Muscle of leg (tissue), 11 donors: ENCODE data around the gene FCN1. TPM values are rescaled to one million over a fixed set of nuclear protein-coding genes. Genes with fewer than 3 reads are reported as not detected.

ENCODE experiments used
- DNase-seq: peaks from one replicate; pipeline ENCODE4 v3.0.0; 2013
- H3K27ac ChIP-seq: one replicate; pipeline ENCODE4 v1.5.1; 2013; ENCODE audit warnings: mild to moderate bottlenecking, low read length, control low read depth
- H3K27me3 ChIP-seq: one replicate; pipeline ENCODE4 v1.6.1; 2013; ENCODE audit warnings: low read length; ENCODE audit not compliant: control insufficient read depth, insufficient read depth
- H3K36me3 ChIP-seq: one replicate; pipeline ENCODE4 v1.6.1; 2013; ENCODE audit warnings: low read length; ENCODE audit not compliant: control insufficient read depth, insufficient read depth
- H3K4me1 ChIP-seq: one replicate; pipeline ENCODE4 v1.6.1; 2013; ENCODE audit warnings: low read length; ENCODE audit not compliant: control insufficient read depth, insufficient read depth
- H3K4me3 ChIP-seq: one replicate; pipeline ENCODE4 v1.5.1; 2013; ENCODE audit warnings: low read length, control low read depth
- H3K9me3 ChIP-seq: replicated peaks from 2 replicates; pipeline ENCODE4 v1.6.1; 2013; ENCODE audit warnings: low read depth, low read length; ENCODE audit not compliant: control insufficient read depth
- WGBS: methylation state at CpG from one replicate; pipeline ENCODE4 v1.1.5; 2013; ENCODE audit warnings: missing lambda C conversion rate; ENCODE audit not compliant: insufficient coverage; 5-methylcytosine and 5-hydroxymethylcytosine counted together
- polyA plus RNA-seq, 8 donors: library from polyadenylated mRNA; unstranded; fragments of 120-200 nt; gene quantifications; one replicate each; pipeline versions ENCODE4 v1.2.1 to v1.2.3, GENCODE V29; 2013; ENCODE audit warnings: inconsistent platforms in 1 of 8, low replicate concordance in 1 of 8; ENCODE audit not compliant: insufficient read length in 8 of 8, insufficient read depth in 1 of 8
- total RNA-seq: library from RNA; stranded (reverse); fragments of 120-200 nt; gene quantifications from one replicate; pipeline ENCODE4 v1.2.4, GENCODE V29; 2013

Gene FCN1
- total and polyA plus RNA-seq, 9 donors = 2.0 to 8.2 (median 4.0) TPM

DNA sequence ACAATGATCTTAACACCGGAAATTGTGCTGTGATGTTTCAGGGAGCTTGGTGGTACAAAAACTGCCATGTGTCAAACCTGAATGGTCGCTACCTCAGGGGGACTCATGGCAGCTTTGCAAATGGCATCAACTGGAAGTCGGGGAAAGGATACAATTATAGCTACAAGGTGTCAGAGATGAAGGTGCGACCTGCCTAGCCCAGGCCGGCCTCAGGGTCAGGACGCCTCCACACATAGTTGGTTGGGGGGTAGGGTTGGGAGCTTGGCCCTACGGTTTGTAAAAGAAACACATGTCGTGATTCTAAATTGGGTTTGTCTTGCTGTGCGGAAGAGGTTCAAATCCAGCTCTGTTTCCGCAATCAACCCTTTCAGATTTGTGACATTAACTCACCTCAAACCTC, 30.5 kb downstream of the FCN1 start:
- WGBS = 87% methylated on average over 10 of the region's 10 CpGs
- Histone ChIP-seq H3K27me3 (peaks cover 4% of the 10 kb centered on the region), H3K9me3 (no peaks in the 10 kb centered on the region), H3K36me3 (no peaks in the 10 kb centered on the region), H3K4me3 (no peak overlapping the region), H3K27ac (no peak overlapping the region), H3K4me1 (peaks cover 39% of the 10 kb centered on the region)
- no peak for DNase-seq

- no peak for DNase-seq
- WGBS = 90% methylated on average over 6 of the region's 11 CpGs
- Histone ChIP-seq H3K4me3 (no peak overlapping the region), H3K36me3 (no peaks in the 10 kb centered on the region), H3K27me3 (peaks cover 4% of the 10 kb centered on the region), H3K4me1 (peaks cover 32% of the 10 kb centered on the region), H3K9me3 (no peaks in the 10 kb centered on the region), H3K27ac (no peak overlapping the region)
Observed at GRCh38 chr9:134886413-134886913, 31.2 kb downstream of the FCN1 start.

DNA sequence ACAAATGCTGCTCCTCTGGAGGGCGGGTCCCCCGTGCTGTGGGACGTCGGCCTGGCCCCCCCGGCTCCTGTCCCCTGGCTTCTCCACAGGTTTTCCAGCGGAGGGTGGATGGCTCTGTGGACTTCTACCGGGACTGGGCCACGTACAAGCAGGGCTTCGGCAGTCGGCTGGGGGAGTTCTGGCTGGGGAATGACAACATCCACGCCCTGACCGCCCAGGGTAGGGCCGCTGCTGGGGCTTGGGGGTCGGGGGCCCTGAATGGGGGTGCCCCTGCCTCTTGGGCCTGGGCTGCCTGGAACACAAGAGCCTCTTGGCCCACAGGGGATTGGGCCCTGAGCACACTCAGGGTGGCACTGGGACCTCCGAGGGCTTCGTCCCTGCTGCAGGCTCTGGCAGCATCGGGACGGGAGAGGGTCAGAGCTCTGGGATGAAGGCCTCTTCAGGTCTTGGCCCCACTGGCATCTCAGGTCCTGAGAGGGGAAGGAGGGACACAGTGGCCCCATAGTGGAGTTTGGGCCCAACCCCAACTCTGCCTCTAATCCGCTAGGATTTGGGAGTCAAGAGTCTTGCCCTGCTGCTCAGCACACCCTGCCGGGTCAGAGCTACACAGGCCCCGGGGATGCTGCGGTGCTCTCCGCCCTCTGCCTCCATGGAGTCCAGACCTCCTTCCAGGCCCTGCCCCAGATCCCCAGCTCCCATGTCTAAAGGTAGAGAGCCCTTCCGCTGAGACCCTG, 31.9 kb downstream of the FCN1 start:
- H3K27me3 ChIP-seq = peaks cover 4% of the 10 kb centered on the region
- no peak overlapping the region for H3K4me3 ChIP-seq
- no peak overlapping the region for H3K27ac ChIP-seq
- H3K36me3 ChIP-seq = no peaks in the 10 kb centered on the region
- WGBS = 83% methylated on average over 20 of the region's 24 CpGs
- H3K9me3 ChIP-seq = no peaks in the 10 kb centered on the region
- DNase-seq = no peak
- peaks cover 28% of the 10 kb centered on the region for H3K4me1 ChIP-seq

DNA sequence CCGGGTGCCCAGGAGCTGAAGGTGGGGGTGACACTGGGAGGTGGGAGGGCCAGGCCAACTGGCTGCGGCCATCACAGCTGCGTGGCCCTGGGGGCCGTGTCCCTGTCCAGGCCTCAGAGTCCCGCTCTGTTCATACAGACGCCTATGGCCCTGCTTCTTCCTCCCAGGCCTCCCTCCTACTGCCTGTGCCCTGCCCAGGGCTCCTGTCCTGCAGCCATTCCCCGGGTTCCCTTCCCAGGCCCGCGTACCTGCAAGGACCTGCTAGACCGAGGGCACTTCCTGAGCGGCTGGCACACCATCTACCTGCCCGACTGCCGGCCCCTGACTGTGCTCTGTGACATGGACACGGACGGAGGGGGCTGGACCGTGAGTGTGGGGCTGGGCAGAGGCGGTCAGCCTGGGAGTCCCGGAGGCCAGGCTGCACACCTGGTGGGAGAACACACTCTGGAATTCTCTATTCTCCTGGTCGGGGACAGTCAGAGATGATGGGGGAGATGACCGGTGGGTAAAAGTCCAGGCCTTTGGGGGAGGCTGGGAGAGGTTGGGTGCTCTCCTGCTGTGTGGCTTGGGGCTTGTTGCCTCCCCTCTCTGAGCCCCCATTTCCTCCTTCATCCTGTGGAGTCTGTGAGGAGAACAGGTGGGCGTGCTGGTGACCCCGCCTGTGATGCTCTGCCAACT, 32.6 kb downstream of the FCN1 start:
- Histone ChIP-seq H3K4me3 (no peak overlapping the region), H3K36me3 (no peaks in the 10 kb centered on the region), H3K27ac (no peak overlapping the region), H3K27me3 (peaks cover 4% of the 10 kb centered on the region), H3K9me3 (no peaks in the 10 kb centered on the region), H3K4me1 (peaks cover 25% of the 10 kb centered on the region)
- no peak for DNase-seq
- 88% methylated on average over 15 of the region's 22 CpGs for WGBS

DNA sequence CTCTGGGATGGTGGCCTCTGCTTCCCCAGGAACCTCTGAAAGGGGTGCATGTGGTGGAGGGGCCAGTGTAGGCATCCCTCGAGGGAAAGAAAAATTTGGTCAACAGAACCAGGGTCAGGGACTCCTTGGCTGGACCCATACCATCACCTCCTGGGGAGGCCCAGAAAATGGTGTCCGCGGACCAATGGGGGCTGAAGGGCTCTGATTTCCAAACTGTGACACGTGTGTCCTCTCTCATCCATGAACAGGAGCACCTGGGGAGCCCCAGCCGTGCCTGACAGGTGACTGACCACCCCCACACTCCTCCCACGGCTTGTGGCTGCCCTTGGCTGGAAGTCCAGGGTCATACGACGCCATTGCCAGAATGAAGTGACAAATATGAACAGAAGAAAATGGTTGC, 33.2 kb downstream of the FCN1 start:
- no peaks in the 10 kb centered on the region for H3K9me3 ChIP-seq
- no peak for DNase-seq
- WGBS = 75% methylated on average over 3 of the region's 8 CpGs
- H3K36me3 ChIP-seq = no peaks in the 10 kb centered on the region
- peaks cover 21% of the 10 kb centered on the region for H3K4me1 ChIP-seq
- H3K27me3 ChIP-seq = peaks cover 6% of the 10 kb centered on the region
- H3K27ac ChIP-seq = no peak overlapping the region
- H3K4me3 ChIP-seq = no peak overlapping the region

DNA sequence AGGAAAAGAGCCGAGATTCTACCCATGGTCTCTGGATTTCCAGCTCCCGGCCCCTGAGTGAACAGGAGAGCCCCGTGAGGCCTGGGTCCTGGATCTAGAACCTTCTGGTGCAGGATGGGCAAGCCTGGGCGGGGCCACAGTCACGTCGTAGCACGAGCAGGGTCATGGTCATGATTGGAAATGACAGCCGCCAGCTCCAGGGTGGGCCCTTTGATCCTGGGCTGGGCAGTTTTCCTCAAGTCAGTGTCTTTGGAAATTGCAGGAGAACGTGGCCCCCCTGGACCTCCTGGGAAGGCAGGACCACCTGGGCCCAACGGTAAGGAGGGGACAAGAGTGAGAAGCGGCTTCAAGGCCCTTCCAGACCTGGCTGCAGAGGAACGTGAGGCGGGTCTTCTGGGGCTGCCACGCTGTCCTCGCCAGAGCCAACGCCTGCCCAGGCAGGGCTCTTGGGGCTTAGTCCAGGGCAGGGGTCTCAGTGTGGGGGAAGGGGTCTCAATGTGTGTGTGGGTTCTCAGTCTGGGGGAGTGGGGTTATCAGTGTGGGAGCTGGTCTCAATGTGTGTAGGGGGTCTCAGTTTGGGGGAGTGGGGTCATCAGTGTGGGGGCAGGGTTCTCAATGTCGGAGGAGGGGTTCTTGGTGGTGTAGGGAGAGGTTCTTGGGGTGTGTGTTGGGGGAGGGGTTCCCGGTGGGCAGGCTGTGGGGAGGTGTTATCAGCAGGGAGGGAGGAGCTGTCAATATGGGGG, 34.5 kb downstream of the FCN1 start:
- H3K36me3 ChIP-seq = no peaks in the 10 kb centered on the region
- peaks cover 6% of the 10 kb centered on the region for H3K27me3 ChIP-seq
- WGBS = 83% methylated on average over 18 of the region's 18 CpGs
- no peak overlapping the region for H3K4me3 ChIP-seq
- no peak for DNase-seq
- H3K27ac ChIP-seq = no peak overlapping the region
- H3K4me1 ChIP-seq = peaks cover 10% of the 10 kb centered on the region
- no peaks in the 10 kb centered on the region for H3K9me3 ChIP-seq

DNA sequence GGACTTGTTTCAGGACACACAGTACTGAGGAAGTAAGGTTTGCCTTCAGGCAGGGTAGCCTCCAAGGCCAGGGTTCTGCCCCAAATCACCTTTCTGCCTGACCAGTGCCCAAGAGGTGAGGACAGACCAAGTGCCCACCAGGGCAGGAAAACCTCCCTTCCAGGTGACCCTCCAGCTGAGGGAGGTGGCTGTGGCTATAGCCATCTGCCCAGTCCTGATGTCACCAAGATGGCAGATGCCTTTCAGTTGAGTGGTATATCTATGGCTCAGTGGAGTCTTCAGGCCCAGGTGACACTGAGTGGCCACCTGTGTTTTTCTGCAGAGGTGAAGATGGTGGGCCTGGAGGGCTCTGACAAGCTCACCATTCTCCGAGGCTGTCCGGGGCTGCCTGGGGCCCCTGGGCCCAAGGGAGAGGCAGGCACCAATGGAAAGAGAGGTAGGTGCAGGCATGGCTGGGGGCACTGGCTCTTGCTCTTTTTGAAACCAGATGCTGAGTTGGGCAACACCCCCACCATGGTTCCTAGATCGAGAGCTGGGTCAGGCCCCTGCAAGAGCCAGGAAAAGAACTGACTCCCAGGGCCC, 35.4 kb downstream of the FCN1 start:
- H3K27ac ChIP-seq = no peak overlapping the region
- 83% methylated on average over 2 of the region's 3 CpGs for WGBS
- peaks cover 6% of the 10 kb centered on the region for H3K27me3 ChIP-seq
- no peak for DNase-seq
- no peaks in the 10 kb centered on the region for H3K36me3 ChIP-seq
- no peaks in the 10 kb centered on the region for H3K9me3 ChIP-seq
- H3K4me3 ChIP-seq = no peak overlapping the region
- H3K4me1 ChIP-seq = peaks cover under 1% of the 10 kb centered on the region

- H3K36me3 ChIP-seq = no peaks in the 10 kb centered on the region
- 88% methylated on average over 13 of the region's 13 CpGs for WGBS
- DNase-seq = no peak
- no peaks in the 10 kb centered on the region for H3K4me1 ChIP-seq
- no peaks in the 10 kb centered on the region for H3K9me3 ChIP-seq
- H3K27ac ChIP-seq = no peak overlapping the region
- H3K27me3 ChIP-seq = peaks cover 6% of the 10 kb centered on the region
- no peak overlapping the region for H3K4me3 ChIP-seq
Observed at GRCh38 chr9:134881313-134881670, 36.4 kb downstream of the FCN1 start.

GRCh38 chr9:134880484-134881312, 37.0 kb downstream of the FCN1 start, which contains the start of gene FCN2:
Gene FCN2, plus strand, starts transcription at chr9:134880810. Its CDS starts 12 bp downstream, at chr9:134880822.
- Histone ChIP-seq H3K27me3 (peaks cover 6% of the 10 kb centered on the region), H3K4me3 (no peak within 1 kb of the TSS), H3K4me1 (no peaks in the 10 kb centered on the region), H3K27ac (no peak within 1 kb of the TSS), H3K9me3 (no peaks in the 10 kb centered on the region), H3K36me3 (no peaks in the 10 kb centered on the region)
- 80% methylated on average over 23 of the region's 25 CpGs for WGBS
- DNase-seq = no peak
